Loucy (cell line): ENCODE data around the gene TNFRSF13B.

Experiments
- EZH2phosphoT487 ChIP-seq: fragments of 200-600 bp; IDR thresholded peaks from 2 replicates; pipeline ENCODE4 v1.6.1; 2018; ENCODE audit warnings: antibody characterized with exemption, mild to moderate bottlenecking, moderate library complexity, borderline replicate concordance
- TF ChIP-seq, protein P1 (sequence below): fragments of 200-600 bp; sonication (generic); conservative IDR thresholded peaks from 2 replicates; pipeline ENCODE4 v1.5.1; 2014; ENCODE audit warnings: mild to moderate bottlenecking, antibody characterized with exemption, low read length

DNA sequence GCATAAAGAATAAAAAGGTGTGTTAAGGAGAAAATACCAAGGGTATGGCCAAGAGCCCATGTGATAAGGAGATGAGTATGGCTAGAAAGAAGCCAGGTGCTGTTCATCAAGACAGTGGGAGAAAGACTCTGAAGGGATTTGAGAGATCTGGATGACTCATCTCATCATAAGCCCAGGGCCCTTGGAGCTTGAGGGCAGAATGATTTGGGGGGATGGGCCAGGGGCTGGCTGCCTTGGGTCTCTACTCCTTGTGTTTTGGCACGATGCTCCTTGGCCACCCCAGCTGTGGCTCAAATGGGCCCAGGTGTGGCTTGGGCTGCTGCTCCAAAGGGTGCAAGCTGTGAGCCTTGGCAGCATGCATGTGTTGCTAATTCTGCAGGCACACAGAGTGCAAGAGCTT lies 14.5 kb upstream of the TNFRSF13B start:
- TF ChIP-seq, protein P1, sequence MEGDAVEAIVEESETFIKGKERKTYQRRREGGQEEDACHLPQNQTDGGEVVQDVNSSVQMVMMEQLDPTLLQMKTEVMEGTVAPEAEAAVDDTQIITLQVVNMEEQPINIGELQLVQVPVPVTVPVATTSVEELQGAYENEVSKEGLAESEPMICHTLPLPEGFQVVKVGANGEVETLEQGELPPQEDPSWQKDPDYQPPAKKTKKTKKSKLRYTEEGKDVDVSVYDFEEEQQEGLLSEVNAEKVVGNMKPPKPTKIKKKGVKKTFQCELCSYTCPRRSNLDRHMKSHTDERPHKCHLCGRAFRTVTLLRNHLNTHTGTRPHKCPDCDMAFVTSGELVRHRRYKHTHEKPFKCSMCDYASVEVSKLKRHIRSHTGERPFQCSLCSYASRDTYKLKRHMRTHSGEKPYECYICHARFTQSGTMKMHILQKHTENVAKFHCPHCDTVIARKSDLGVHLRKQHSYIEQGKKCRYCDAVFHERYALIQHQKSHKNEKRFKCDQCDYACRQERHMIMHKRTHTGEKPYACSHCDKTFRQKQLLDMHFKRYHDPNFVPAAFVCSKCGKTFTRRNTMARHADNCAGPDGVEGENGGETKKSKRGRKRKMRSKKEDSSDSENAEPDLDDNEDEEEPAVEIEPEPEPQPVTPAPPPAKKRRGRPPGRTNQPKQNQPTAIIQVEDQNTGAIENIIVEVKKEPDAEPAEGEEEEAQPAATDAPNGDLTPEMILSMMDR: no peak
- TF ChIP-seq EZH2phosphoT487: no peak
